22Rv1 (cell line): ENCODE measurements around the gene ASXL1.
"Not testable (repeated sequence)": the region's sequence is repeated elsewhere in the genome, so short reads cannot be mapped to it uniquely, and the experiment has no call there.

Experiments used
- ZFX ChIP-seq: fragments of 450-650 bp; IDR thresholded peaks from 2 replicates; pipeline ENCODE4 v1.6.1; 2017; ENCODE audit warnings: antibody characterized with exemption, borderline replicate concordance
- TF ChIP-seq, protein P1 (sequence below): fragments of 450-650 bp; IDR thresholded peaks from 2 replicates; pipeline ENCODE4 v1.5.1; 2017; ENCODE audit warnings: mild to moderate bottlenecking

DNA sequence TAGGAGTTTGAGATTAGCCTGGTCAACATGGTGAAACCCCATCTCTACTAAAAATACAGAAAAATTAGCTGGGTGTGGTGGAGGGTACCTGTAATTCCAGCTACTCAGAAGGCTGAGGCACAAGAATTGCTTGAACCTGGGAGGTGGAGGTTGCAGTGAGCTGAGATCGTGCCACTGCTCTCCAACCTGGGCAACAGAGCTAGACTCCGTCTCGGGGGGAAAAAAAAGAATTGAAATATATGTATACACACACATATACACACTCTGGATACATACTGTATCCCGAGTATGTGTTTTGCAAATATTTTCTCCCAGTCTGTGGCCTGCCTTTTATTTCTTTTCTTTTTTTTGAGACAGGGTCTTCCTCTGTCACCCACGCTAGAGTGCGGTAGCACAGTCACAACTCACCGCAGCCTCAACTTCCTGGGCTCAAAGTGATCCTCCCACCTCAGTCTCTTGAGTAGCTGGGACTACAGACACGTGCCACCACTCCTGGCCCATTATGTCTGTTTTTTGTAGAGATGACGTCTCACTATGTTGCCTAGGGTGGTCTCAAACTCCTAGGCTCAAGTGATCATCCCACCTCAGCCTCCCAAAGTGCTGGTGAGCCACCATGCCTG is 49.1 kb downstream of the ASXL1 start:
- TF ChIP-seq, protein P1, sequence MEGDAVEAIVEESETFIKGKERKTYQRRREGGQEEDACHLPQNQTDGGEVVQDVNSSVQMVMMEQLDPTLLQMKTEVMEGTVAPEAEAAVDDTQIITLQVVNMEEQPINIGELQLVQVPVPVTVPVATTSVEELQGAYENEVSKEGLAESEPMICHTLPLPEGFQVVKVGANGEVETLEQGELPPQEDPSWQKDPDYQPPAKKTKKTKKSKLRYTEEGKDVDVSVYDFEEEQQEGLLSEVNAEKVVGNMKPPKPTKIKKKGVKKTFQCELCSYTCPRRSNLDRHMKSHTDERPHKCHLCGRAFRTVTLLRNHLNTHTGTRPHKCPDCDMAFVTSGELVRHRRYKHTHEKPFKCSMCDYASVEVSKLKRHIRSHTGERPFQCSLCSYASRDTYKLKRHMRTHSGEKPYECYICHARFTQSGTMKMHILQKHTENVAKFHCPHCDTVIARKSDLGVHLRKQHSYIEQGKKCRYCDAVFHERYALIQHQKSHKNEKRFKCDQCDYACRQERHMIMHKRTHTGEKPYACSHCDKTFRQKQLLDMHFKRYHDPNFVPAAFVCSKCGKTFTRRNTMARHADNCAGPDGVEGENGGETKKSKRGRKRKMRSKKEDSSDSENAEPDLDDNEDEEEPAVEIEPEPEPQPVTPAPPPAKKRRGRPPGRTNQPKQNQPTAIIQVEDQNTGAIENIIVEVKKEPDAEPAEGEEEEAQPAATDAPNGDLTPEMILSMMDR: not testable (repeated sequence)
- TF ChIP-seq ZFX: not testable (repeated sequence)
